ENCODE results near the gene WNT6.

DNA sequence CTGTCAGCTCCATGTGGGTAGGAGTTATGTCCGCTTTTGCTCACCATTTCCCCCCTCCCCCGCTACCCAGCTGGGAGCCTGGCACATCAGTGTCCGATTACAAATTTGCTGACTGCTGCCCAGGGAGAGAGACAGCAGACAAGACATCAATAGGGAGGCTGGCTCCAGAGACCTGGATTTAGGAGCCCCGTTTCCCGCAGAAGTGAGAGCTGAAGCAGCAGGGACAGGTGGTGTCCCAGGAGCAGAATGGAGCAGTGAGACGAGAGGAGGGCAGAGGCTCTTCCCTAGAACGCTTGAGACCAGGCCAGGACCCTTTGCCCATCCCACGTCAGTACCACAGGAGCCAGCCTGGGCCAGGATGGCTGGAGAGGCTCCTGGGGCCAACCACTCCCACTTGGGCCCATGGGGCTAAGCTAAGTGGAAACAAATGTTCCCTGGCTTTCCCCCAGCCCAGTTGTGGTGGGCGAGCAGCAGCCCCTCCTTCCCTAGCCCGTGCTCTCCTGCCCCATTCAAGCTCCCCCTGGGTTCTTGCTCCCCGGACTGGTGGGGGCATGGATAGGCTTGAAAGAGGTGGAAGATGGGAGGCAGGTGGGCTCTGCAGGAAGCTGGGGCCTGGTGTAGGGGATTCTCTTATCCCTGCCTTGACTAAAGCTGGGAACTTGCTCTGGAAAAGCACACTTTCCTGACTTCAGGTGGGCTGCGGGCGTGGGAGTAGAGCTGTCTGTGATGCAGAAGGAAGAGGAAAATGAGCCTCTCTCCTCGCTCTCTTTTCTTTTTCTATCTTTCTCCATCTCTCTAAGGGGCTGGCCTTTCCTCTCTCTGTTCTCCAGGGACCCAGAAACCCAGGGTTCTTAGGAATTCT is 4.1 kb upstream of the WNT6 start:
- TF ChIP-seq EZH2 (IDR thresholded peaks at IDR 0.05; ENCODE audit: insufficient read depth, poor library complexity, severe bottlenecking) (no peak), EZH2phosphoT487 (IDR thresholded peaks at IDR 0.05; ENCODE audit: insufficient read depth, low read depth) (no peak)
